Stimulated activated CD8-positive, alpha-beta memory T cell treated with anti-CD3 and anti-CD28 coated beads, Interleukin-4, amount 100 ng/mL, for 4 hours (primary cell): ENCODE data around the gene PUS1.
"Not testable (repeated sequence)": the region's sequence is repeated elsewhere in the genome, so short reads cannot be mapped to it uniquely, and the experiment has no call there.

Experiments
- DNase-seq, 2 donors: peaks; one replicate each; pipeline ENCODE4 v3.0.0-alpha.2; 2020; ENCODE audit warnings: low read depth in 2 of 2, low spot score in 1 of 2

Gene PUS1

GRCh38 chr12:131934535-131934934 is 5.5 kb downstream of the PUS1 start:
- no peak for DNase-seq

GRCh38 chr12:131938082-131938481 is 9.0 kb downstream of the PUS1 start:
- DNase-seq: no peak

- DNase-seq: no peak
Measured at GRCh38 chr12:131939007-131939406, 9.9 kb downstream of the PUS1 start.

GRCh38 chr12:131940141-131940547 is 11.1 kb downstream of the PUS1 start:
- no peak for DNase-seq

- no peak for DNase-seq
Measured at GRCh38 chr12:131941116-131941986, 12.3 kb downstream of the PUS1 start.

GRCh38 chr12:131941987-131942341 is 12.9 kb downstream of the PUS1 start:
- DNase-seq: no peak

GRCh38 chr12:131942671-131943070 is 13.6 kb downstream of the PUS1 start:
- DNase-seq: no peak

GRCh38 chr12:131943389-131943788 is 14.3 kb downstream of the PUS1 start:
- no peak for DNase-seq

- DNase-seq: no peak
Measured at GRCh38 chr12:131943876-131944275, 14.8 kb downstream of the PUS1 start.

- no peak for DNase-seq
Measured at GRCh38 chr12:131944601-131945251, 15.7 kb downstream of the PUS1 start.

GRCh38 chr12:131946757-131947156 is 17.7 kb downstream of the PUS1 start:
- DNase-seq: no peak

- DNase-seq: no peak
Measured at GRCh38 chr12:131947482-131948027, 18.5 kb downstream of the PUS1 start.

GRCh38 chr12:131948166-131948712 is 19.2 kb downstream of the PUS1 start:
- no peak for DNase-seq

- not testable (repeated sequence) for DNase-seq
Measured at GRCh38 chr12:131948713-131949430, 19.8 kb downstream of the PUS1 start.

GRCh38 chr12:131949431-131950181 is 20.5 kb downstream of the PUS1 start, which contains the start of gene EP400:
Gene EP400, plus strand, starts transcription at chr12:131949942. Its CDS starts 10,678 bp downstream, at chr12:131960620.
- DNase-seq: peak; percentile 94 to 95

GRCh38 chr12:131950182-131950913 is 21.3 kb downstream of the PUS1 start:
- no peak for DNase-seq

- not testable (repeated sequence) for DNase-seq
Measured at GRCh38 chr12:131953810-131954209, 24.7 kb downstream of the PUS1 start.

GRCh38 chr12:131954460-131954859 is 25.4 kb downstream of the PUS1 start:
- not testable (repeated sequence) for DNase-seq

- no peak for DNase-seq
Measured at GRCh38 chr12:131959116-131959515, 30.0 kb downstream of the PUS1 start.
